ENCODE data around the gene ERC2.

DNA sequence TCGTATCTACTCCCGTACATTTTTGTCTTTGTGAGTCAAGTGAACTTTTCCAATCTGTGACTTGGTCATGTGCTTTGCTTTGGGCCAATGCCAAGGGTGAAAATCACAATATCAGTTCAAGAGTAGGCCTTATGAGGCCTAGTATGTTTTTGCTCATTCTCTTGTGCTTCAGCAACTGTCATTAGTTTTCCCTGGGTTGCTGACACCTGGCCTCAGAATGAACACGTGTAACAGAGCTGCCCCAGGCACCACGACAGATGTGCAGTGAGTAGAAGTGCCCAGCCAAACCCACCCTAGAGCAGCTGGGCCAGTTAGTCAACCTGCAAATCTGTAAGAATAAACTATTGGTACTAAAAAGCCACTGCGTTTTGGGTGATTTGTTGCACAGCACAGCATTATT, 520.9 kb downstream of the ERC2 start:
- TF ChIP-seq, protein P1, sequence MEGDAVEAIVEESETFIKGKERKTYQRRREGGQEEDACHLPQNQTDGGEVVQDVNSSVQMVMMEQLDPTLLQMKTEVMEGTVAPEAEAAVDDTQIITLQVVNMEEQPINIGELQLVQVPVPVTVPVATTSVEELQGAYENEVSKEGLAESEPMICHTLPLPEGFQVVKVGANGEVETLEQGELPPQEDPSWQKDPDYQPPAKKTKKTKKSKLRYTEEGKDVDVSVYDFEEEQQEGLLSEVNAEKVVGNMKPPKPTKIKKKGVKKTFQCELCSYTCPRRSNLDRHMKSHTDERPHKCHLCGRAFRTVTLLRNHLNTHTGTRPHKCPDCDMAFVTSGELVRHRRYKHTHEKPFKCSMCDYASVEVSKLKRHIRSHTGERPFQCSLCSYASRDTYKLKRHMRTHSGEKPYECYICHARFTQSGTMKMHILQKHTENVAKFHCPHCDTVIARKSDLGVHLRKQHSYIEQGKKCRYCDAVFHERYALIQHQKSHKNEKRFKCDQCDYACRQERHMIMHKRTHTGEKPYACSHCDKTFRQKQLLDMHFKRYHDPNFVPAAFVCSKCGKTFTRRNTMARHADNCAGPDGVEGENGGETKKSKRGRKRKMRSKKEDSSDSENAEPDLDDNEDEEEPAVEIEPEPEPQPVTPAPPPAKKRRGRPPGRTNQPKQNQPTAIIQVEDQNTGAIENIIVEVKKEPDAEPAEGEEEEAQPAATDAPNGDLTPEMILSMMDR (conservative IDR thresholded peaks at IDR 0.05; ENCODE audit: low read length), result no peak
- no peak for TF ChIP-seq EZH2phosphoT487 (IDR thresholded peaks at IDR 0.05; ENCODE audit: borderline replicate concordance)
